Measurements from ENCODE around the gene ZNF45. TPM values are rescaled to one million over a fixed set of nuclear protein-coding genes. Genes with fewer than 3 reads are reported as not detected.

The ZNF45 gene
- polyA plus RNA-seq, 6 donors from 2014 or later, result 5.2 to 26.1 (median 15.1) TPM

GRCh38 chr19:43941209-43941608 lies 6.1 kb upstream of the ZNF45 start:
- no peak for ATAC-seq (ENCODE audit: low read depth in 2 of 2)
- Mint-ChIP-seq H3K27ac (no peak overlapping the region), H3K9me3 (peaks cover 7 to 35% (median 17%) of the 10 kb centered on the region in 7 donors), H3K36me3 (peaks cover 9 to 15% of the 10 kb centered on the region in 2 donors), H3K27me3 (peaks cover 17 to 41% (median 38%) of the 10 kb centered on the region in 3 donors), H3K4me3 (no peak overlapping the region), H3K4me1 (peaks cover 0 to 4% (median 0%) of the 10 kb centered on the region in 3 donors)
- DNase-seq, result no peak

- H3K27me3 Mint-ChIP-seq, result peaks cover 13 to 36% (median 33%) of the 10 kb centered on the region in 3 donors
- ATAC-seq (ENCODE audit: low read depth in 2 of 2) (no peak), DNase-seq (no peak)
- H3K27ac Mint-ChIP-seq, result no peak overlapping the region
- H3K36me3 Mint-ChIP-seq, result peaks cover 9 to 10% of the 10 kb centered on the region in 2 donors
- no peak overlapping the region for H3K4me3 Mint-ChIP-seq
- H3K9me3 Mint-ChIP-seq, result peaks cover 5 to 31% (median 16%) of the 10 kb centered on the region in 7 donors
- peaks cover 0 to 5% (median 0%) of the 10 kb centered on the region in 3 donors for H3K4me1 Mint-ChIP-seq
These were observed 5.6 kb upstream of the ZNF45 start for GRCh38 chr19:43940719-43941118.

GRCh38 chr19:43939557-43940260 lies 4.6 kb upstream of the ZNF45 start:
- H3K9me3 Mint-ChIP-seq, result peaks cover 5 to 29% (median 13%) of the 10 kb centered on the region in 7 donors
- no peak for DNase-seq
- peaks cover 0 to 15% (median 0%) of the 10 kb centered on the region in 3 donors for H3K4me1 Mint-ChIP-seq
- H3K4me3 Mint-ChIP-seq, result no peak overlapping the region
- H3K27me3 Mint-ChIP-seq, result peaks cover 12 to 30% (median 28%) of the 10 kb centered on the region in 3 donors
- H3K27ac Mint-ChIP-seq, result no peak overlapping the region
- peaks cover 8 to 9% of the 10 kb centered on the region in 2 donors for H3K36me3 Mint-ChIP-seq
- ATAC-seq (ENCODE audit: low read depth in 2 of 2), result no peak

GRCh38 chr19:43936188-43936587 lies 1.1 kb upstream of the ZNF45 start:
- Mint-ChIP-seq H3K27ac (peak overlapping the region in 1 of 6 donors; percentile 84), H3K4me3 (peak overlapping the region; percentile 41 to 98 (median 96)), H3K27me3 (peaks cover 0 to 11% (median 4%) of the 10 kb centered on the region in 3 donors)

GRCh38 chr19:43934055-43934984 lies 762 bp downstream of the ZNF45 start:
- Mint-ChIP-seq H3K9me3 (peaks cover 0 to 4% (median 3%) of the 10 kb centered on the region in 7 donors), H3K36me3 (peaks cover 24 to 32% of the 10 kb centered on the region in 2 donors), H3K4me3 (peak overlapping the region; percentile 91 to 98 (median 96)), H3K4me1 (peaks cover 11 to 32% (median 16%) of the 10 kb centered on the region in 3 donors), H3K27ac (peak overlapping the region; percentile 79 to 97 (median 95)), H3K27me3 (peaks cover 0 to 7% (median 4%) of the 10 kb centered on the region in 3 donors)
- DNase-seq (no peak), ATAC-seq (ENCODE audit: low read depth in 2 of 2) (no peak)

More at GRCh38 chr19:43936188-43936587, 1.1 kb upstream of the ZNF45 start:
- Mint-ChIP-seq H3K36me3 (peaks cover 8 to 14% of the 10 kb centered on the region in 2 donors), H3K4me1 (peaks cover 8 to 32% (median 16%) of the 10 kb centered on the region in 3 donors), H3K9me3 (peaks cover 0 to 19% (median 10%) of the 10 kb centered on the region in 7 donors)
- DNase-seq (no peak), ATAC-seq (ENCODE audit: low read depth in 2 of 2) (no peak)

- H3K27ac Mint-ChIP-seq, result peak overlapping the region in 1 of 6 donors; percentile 6
- H3K27me3 Mint-ChIP-seq, result no peaks in the 10 kb centered on the region
- H3K36me3 Mint-ChIP-seq, result peaks cover 60 to 68% of the 10 kb centered on the region in 2 donors
- no peak for DNase-seq
- ATAC-seq (ENCODE audit: low read depth in 2 of 2), result no peak
- H3K4me3 Mint-ChIP-seq, result no peak overlapping the region
- peaks cover 0 to 2% (median 0%) of the 10 kb centered on the region in 7 donors for H3K9me3 Mint-ChIP-seq
- H3K4me1 Mint-ChIP-seq, result peaks cover 9 to 11% (median 10%) of the 10 kb centered on the region in 3 donors
These were observed 6.3 kb downstream of the ZNF45 start for GRCh38 chr19:43928820-43929219.

- Mint-ChIP-seq H3K4me3 (no peak overlapping the region), H3K36me3 (peaks cover 56 to 75% of the 10 kb centered on the region in 2 donors), H3K27me3 (no peaks in the 10 kb centered on the region), H3K9me3 (peaks cover 1 to 27% (median 14%) of the 10 kb centered on the region in 7 donors), H3K4me1 (peaks cover 0 to 3% (median 0%) of the 10 kb centered on the region in 3 donors), H3K27ac (no peak overlapping the region)
- DNase-seq, result no peak
- ATAC-seq (ENCODE audit: low read depth in 2 of 2), result no peak
These were observed 11.2 kb downstream of the ZNF45 start for GRCh38 chr19:43923875-43924274.

GRCh38 chr19:43914051-43914450 lies 21.0 kb downstream of the ZNF45 start:
- Mint-ChIP-seq H3K27me3 (no peaks in the 10 kb centered on the region), H3K9me3 (peaks cover 23 to 95% (median 89%) of the 10 kb centered on the region in 7 donors), H3K4me3 (no peak overlapping the region), H3K4me1 (peaks cover 0 to 3% (median 2%) of the 10 kb centered on the region in 3 donors), H3K27ac (peak overlapping the region in 1 of 6 donors; percentile 21), H3K36me3 (peaks cover 69 to 71% of the 10 kb centered on the region in 2 donors)
- ATAC-seq (ENCODE audit: low read depth in 2 of 2) (no peak), DNase-seq (no peak)

- Mint-ChIP-seq H3K4me3 (no peak overlapping the region), H3K27ac (no peak overlapping the region), H3K4me1 (peaks cover 0 to 4% (median 2%) of the 10 kb centered on the region in 3 donors), H3K9me3 (peaks cover 22 to 95% (median 89%) of the 10 kb centered on the region in 7 donors), H3K27me3 (no peaks in the 10 kb centered on the region), H3K36me3 (peaks cover 67% of the 10 kb centered on the region in 2 donors)
- DNase-seq (no peak), ATAC-seq (ENCODE audit: low read depth in 2 of 2) (no peak)
These were observed 21.7 kb downstream of the ZNF45 start for GRCh38 chr19:43913383-43913782.

GRCh38 chr19:43910884-43911283 lies 24.2 kb downstream of the ZNF45 start:
- no peak for DNase-seq
- peaks cover 22 to 99% (median 90%) of the 10 kb centered on the region in 7 donors for H3K9me3 Mint-ChIP-seq
- no peaks in the 10 kb centered on the region for H3K27me3 Mint-ChIP-seq
- H3K4me1 Mint-ChIP-seq, result peaks cover 0 to 4% (median 0%) of the 10 kb centered on the region in 3 donors
- H3K36me3 Mint-ChIP-seq, result peaks cover 53 to 72% of the 10 kb centered on the region in 2 donors
- H3K27ac Mint-ChIP-seq, result no peak overlapping the region
- H3K4me3 Mint-ChIP-seq, result no peak overlapping the region
- ATAC-seq (ENCODE audit: low read depth in 2 of 2), result no peak

GRCh38 chr19:43908659-43909058 lies 26.4 kb downstream of the ZNF45 start:
- ATAC-seq (ENCODE audit: low read depth in 2 of 2) (no peak), DNase-seq (no peak)
- Mint-ChIP-seq H3K4me1 (peaks cover 0 to 4% (median 0%) of the 10 kb centered on the region in 3 donors), H3K27me3 (no peaks in the 10 kb centered on the region), H3K36me3 (peaks cover 47 to 69% of the 10 kb centered on the region in 2 donors), H3K4me3 (no peak overlapping the region), H3K27ac (no peak overlapping the region), H3K9me3 (peaks cover 22 to 94% (median 87%) of the 10 kb centered on the region in 7 donors)

GRCh38 chr19:43906774-43907173 lies 28.3 kb downstream of the ZNF45 start:
- Mint-ChIP-seq H3K36me3 (peaks cover 40 to 68% of the 10 kb centered on the region in 2 donors), H3K4me1 (peaks cover 7 to 11% (median 8%) of the 10 kb centered on the region in 3 donors), H3K4me3 (no peak overlapping the region), H3K27ac (no peak overlapping the region), H3K9me3 (peaks cover 22 to 84% (median 78%) of the 10 kb centered on the region in 7 donors), H3K27me3 (no peaks in the 10 kb centered on the region)
- ATAC-seq (ENCODE audit: low read depth in 2 of 2) (no peak), DNase-seq (no peak)

GRCh38 chr19:43905897-43906296 lies 29.2 kb downstream of the ZNF45 start:
- ATAC-seq (ENCODE audit: low read depth in 2 of 2), result no peak
- Mint-ChIP-seq H3K9me3 (peaks cover 25 to 80% (median 69%) of the 10 kb centered on the region in 7 donors), H3K4me1 (peaks cover 15 to 18% (median 16%) of the 10 kb centered on the region in 3 donors), H3K4me3 (no peak overlapping the region), H3K27ac (no peak overlapping the region), H3K36me3 (peaks cover 34 to 74% of the 10 kb centered on the region in 2 donors), H3K27me3 (no peaks in the 10 kb centered on the region)
- DNase-seq, result no peak
